Hematopoietic multipotent progenitor cell treated with erythropoietin and hydrocortisone succinate and interleukin-3 and kit ligand, for 17 days (in vitro differentiated cells): ENCODE measurements around the gene UBXN2A.
A peak's percentile ranks its signal among the peaks of the same experiment; 100 is the strongest.
"Not testable (repeated sequence)": the region's sequence is repeated elsewhere in the genome, so short reads cannot be mapped to it uniquely, and the experiment has no call there.

ENCODE experiments used
- DNase-seq: peaks from one replicate; pipeline ENCODE4 v3.0.0-alpha.2; 2015; ENCODE audit warnings: low spot score

The UBXN2A gene

GRCh38 chr2:24012521-24013188, 72.4 kb downstream of the UBXN2A start:
- peak; percentile 62 for DNase-seq

- not testable (repeated sequence) for DNase-seq
Measured at GRCh38 chr2:24014902-24015301, 74.6 kb downstream of the UBXN2A start.

GRCh38 chr2:24015562-24016375, 75.5 kb downstream of the UBXN2A start:
- DNase-seq, result no peak

DNA sequence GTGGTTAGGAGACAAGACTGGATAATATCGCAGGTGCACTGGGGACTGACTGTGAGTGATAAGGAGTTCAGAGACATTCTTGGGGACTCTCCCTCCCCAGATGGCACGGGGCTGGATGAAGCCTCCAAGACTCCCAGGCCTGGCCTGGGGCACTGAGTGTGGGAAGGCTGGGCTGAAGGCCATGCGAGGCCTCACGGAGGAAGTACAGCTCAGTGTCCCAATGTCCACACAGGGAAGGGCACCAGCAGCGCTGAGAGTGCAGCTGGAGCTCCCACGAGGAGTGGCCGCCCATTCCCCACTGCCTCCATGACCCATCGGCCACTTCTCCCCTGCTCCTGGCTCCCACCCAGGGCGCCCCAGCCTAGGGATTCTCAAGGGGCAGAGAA, 76.1 kb downstream of the UBXN2A start:
- no peak for DNase-seq

- no peak for DNase-seq
Measured at GRCh38 chr2:24016853-24017703, 76.8 kb downstream of the UBXN2A start.

- DNase-seq, result no peak
Measured at GRCh38 chr2:24017711-24018110, 77.4 kb downstream of the UBXN2A start.

DNA sequence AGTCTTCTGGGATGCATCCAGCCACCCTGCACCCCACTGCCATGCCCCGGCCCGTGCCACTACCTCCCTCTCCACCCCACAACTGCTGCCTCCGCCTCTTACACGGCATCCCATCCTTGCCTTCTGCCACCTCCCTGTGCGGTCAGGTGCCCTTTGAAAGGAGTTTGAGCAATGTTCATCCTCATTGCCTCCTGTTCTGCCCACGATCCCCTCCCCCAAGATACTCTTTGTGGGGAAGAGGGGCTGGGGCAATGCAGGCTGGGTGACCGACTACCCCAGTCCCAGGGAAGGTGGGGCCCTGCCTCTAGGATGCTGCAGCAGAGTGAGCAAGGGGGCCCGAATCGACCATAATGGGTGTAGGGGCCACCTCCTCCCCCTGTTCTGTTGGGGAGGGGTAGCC, 78.0 kb downstream of the UBXN2A start:
- DNase-seq, result no peak

- no peak for DNase-seq
Measured at GRCh38 chr2:24019729-24020128, 79.5 kb downstream of the UBXN2A start.

DNA sequence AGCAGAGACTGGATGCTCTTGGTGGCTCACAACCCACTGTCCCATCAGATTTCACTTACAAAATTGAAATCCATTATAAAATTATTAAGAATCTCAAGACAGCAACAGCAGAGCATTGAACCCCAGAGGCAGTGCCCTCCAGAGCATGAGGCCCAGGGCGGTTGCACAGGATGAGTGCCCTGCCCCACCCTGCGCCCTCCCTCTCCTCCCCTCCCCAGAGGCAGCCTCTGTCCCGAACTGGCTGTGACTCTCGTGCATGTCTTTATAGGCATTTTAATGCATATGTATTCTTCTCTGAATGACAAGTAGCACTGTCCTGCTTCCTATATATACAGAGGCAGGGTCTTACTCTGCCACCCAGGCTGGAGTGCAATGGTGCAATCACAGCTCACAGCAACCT, 80.0 kb downstream of the UBXN2A start:
- no peak for DNase-seq

DNA sequence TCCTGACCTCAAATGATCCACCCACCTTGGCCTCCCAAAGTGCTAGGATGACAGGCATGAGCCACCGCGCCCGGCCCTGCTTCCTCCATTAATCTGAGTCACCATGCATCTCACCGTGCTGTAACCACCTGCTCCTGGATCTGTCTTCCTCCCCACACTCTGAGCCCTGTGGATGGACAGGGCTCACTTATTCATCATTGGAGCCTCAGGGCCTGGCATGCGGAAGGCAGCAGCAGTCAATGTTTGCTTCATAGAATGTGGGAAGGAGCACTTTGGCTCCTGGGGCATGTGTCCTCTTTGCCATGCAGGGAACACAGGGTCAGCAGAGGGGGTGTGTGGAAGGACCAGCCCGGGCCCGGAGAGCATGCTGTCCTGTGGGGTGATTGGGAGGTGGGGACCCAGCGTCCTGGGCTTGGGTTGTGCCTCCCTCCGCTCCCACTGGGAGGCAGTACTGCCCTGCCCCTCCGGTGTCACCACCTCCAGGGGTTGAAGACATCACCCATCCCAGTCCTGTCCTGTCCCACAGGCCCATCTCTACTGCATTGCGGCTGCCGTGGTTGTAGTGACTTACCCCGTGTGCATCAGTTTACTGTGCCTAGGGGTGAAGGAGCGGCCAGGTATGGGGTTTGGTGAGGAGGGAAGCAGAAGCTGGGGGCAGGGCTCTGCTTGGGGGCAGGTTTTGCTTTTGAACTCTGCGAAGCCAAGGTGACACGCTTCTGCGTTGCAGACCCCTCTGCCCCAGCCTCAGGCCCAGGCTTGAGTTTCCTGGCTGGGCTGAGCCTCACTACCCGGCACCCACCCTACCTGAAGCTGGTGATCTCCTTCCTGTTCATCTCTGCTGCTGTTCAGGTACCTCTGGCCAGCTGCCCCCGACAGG, 81.1 kb downstream of the UBXN2A start:
- peak; percentile 39 for DNase-seq

GRCh38 chr2:24022324-24022974, 82.2 kb downstream of the UBXN2A start:
- no peak for DNase-seq

- DNase-seq, result no peak
Measured at GRCh38 chr2:24022975-24023575, 82.8 kb downstream of the UBXN2A start.

- DNase-seq, result no peak
Measured at GRCh38 chr2:24024018-24024417, 83.8 kb downstream of the UBXN2A start.

- DNase-seq, result peak; percentile 55
Measured at GRCh38 chr2:24024996-24025663, 84.9 kb downstream of the UBXN2A start.

DNA sequence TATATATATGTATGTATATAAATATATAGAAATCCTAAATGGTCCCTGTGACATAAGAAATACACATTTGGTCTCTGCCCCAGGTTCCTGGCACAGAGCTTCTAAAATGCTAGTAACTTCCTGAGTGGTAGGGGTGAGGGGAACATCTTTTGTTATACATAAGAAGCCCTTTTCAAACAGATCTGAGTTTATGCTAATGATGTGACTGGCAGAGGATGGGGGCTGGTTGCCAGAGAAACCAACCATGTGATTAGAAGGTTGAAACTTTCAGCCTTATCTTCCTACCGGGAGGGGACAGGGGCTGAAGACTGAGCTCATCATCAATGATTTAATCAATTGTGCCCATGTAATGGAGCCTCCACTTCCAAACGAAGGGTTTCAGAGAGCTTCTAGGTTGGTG, 86.0 kb downstream of the UBXN2A start:
- DNase-seq, result no peak

DNA sequence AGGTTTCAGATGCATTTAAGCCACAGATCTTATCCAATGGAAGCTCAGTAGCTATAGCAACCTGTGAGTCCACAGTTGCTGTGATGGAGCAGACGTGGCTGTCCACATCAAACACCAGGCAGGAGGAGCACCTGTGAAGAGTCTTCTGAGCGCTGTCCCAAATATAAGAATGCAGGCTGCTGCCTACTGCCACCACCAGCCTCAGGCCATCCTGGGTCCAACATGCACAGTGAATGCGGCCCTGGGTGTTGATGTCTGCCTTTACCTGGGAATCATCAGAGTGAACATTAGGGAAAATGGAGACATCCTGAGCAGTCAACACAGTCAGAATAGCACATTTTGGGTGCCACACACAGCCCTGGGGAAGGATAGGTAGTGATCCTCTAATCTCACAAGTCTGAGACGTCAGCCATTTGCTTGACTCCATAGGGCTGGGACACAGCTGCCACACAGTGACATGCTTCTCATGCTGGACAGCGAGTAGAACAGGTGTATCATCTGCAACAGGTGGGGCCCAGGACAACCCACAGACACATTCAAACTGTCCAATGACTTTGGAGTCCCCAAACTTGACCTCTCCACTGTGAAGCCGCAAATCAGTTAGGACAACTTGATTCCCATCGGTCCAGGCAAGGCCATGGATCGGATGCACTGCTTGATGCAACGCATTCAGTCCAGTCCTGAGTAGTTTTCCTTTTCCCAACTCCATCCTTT, 98.7 kb downstream of the UBXN2A start:
- no peak for DNase-seq

GRCh38 chr2:24040511-24040910, 100.2 kb downstream of the UBXN2A start:
- DNase-seq, result no peak

GRCh38 chr2:24043133-24043532, 102.9 kb downstream of the UBXN2A start:
- not testable (repeated sequence) for DNase-seq
